GM21367 (cell line): ENCODE results near the gene TSC22D3.

Experiments
- ATAC-seq: cut with Tn5 transposase; IDR thresholded peaks from one replicate; pipeline ENCODE4 v1.9.1; 2021; ENCODE audit not compliant: unreplicated experiment

The TSC22D3 gene

GRCh38 chrX:107760304-107761077, 15.1 kb downstream of the TSC22D3 start:
- ATAC-seq: no peak

GRCh38 chrX:107758231-107758766, 17.3 kb downstream of the TSC22D3 start:
- no peak for ATAC-seq

GRCh38 chrX:107755721-107756120, 19.9 kb downstream of the TSC22D3 start:
- ATAC-seq: no peak

- ATAC-seq: no peak
These were observed 22.4 kb downstream of the TSC22D3 start for GRCh38 chrX:107753187-107753586.

DNA sequence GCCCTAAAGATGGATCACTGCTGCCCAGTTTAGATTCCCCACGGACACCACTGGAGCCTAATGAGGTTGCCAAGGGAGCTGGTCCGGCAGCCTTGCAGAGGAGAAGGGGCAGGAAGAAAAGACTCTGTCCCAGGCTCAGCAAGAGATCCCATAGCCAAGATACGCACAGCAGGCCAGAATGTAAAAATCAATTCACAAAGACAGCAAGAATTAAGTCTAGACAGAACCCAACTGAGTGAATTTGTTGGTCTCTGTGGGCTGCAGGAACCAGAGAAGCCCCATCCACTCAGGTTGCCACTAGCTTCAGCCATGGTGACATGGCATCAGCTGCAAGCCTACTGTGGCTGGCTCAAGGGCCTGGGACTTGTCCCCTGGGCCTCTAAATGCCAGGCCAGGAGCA, 22.9 kb downstream of the TSC22D3 start:
- no peak for ATAC-seq

DNA sequence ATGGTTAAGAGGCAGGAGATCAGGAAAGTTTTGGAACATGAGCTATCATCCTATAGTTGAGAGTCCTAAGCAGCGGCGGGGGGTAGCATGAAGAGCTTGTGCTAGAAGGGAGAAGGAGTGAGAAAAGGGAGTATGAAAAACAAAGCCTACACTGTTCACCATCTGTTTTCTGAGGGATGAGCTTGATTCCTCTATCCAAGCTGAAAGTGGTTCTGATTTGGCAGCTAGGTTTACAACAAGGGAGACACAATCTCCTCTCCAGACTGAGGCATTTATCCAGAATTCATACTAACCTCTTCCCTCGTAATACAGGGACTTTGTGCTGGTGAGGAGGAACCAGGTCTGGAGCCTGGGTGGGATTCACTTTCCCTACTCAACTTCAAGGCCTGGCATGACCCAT, 23.5 kb downstream of the TSC22D3 start:
- no peak for ATAC-seq

DNA sequence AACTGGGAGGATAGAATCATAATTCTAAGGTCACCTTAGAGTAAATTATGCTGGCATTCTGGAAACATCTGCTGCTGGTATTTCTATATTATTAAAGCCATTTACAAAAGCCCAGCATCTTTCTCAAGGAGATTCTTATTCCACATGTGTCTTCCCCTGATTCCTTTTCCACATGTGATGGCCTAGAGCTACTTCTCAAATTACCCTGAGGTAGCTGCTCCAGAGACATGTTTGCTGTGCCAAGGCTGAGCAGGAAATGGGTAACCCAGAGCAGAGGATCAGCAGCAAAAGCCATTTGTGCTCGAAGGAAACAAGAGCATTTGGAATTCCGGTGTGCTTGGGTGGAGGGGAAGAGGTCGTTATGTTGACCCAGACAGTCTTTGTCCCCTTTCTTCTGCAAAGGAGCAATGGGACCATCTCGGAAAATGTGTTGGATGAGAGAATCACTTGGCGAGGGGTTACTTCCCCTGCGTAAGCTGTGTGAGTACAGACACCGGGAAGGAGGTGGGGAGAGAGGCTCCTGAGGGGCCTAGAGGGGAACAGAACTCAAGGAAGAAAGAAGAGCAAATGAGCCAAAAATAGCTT, 24.6 kb downstream of the TSC22D3 start:
- ATAC-seq: no peak

- ATAC-seq: no peak
These were observed 25.3 kb downstream of the TSC22D3 start for GRCh38 chrX:107750263-107750662.

GRCh38 chrX:107748506-107748905, 27.1 kb downstream of the TSC22D3 start:
- ATAC-seq: no peak

- no peak for ATAC-seq
These were observed 27.9 kb downstream of the TSC22D3 start for GRCh38 chrX:107747596-107748161.

GRCh38 chrX:107744868-107745267, 30.7 kb downstream of the TSC22D3 start:
- ATAC-seq: no peak

DNA sequence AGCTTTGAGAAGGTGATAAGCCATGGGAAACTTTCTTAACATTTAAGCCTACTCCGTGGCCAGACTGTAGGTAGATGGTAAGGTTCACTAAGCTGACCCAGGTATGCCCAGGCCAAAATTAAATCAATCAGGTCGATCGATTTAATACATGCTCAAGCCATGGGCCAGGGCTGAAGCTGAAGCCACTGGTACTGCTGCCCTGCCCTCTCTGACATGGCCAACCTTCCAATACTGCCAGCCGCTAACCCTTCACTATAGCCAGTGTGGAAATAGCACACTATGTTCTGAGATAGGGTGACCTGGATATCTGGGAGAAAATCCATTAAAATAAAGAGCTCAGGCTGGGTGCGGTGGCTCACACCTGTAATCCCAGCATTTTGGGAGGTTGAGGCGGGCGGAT, 31.6 kb downstream of the TSC22D3 start:
- ATAC-seq: no peak

GRCh38 chrX:107742700-107743191, 32.8 kb downstream of the TSC22D3 start:
- no peak for ATAC-seq

DNA sequence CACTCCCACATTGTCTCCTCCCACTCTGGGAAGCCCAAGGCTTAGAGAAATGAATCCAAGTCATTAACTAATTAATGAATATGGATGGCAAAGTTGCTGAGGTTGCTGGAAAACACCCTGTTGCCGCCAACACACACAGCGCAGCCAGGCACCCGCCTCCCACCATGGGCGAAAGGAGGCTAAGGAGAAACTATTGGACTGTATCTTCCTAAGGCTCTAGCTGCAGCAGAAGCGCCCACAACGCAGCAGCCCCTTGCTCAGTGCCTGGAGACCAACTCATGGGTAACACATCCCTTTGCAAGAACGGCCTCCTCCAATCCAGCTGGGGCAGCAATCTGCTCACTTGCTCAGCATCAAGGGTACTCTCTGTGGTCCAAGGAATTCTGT, 34.2 kb downstream of the TSC22D3 start:
- no peak for ATAC-seq

DNA sequence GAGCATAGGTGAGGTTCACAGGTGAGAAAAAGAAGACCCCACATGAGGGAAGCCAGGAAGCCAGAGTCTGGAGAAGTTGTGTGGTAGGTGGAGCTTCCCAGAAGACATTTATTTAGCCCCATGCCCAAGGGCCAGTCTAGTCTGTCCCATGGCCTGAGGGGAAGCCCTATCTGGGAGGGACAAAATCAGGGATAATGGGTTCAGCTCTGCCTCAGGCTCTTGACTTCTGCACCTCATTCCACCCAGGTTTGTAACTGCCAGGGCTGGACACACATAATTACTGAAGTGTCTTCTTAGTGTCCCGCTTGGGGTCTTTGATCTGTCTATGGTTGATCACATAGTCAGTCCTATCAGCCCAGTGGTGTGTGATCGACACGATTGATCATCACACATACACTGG, 36.0 kb downstream of the TSC22D3 start:
- no peak for ATAC-seq

DNA sequence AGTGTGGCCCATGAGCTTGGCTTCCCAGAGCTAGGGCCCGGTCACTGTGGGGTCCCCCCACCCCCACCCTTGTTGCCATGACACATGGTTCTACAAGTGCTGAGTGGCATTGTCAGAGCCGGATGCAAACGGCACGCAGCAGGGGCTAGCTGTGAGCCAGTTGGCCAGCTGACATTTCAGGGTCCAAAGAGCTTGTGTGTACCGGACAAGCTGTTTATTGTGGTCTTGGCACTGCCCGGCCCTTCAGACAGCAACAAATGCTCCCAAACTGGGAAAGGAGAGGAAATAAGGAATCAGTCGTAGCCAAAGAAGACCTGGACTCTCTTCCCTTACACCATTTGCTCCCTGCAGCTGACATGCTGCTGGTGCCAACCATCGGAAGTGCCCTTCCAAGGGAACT, 36.8 kb downstream of the TSC22D3 start:
- ATAC-seq: no peak

DNA sequence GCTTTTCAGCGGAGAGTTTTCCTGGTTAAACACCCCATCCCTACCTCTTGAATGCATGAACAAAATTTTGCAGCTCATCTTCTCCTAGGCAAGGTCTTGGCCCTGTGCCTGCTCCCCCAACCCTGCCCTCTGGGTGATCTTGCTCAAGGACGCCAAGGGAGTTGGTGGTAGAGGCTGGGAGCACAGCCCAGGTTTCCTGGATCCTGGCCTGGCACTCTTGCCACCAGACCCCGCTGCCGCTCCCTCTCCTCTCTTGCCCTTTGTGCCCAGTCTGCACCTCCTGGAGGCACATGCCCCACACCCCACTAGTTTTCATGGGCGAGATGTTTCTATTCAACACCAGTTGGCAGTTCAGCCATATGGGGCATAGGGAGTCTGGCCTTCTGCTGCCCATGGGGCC, 37.3 kb downstream of the TSC22D3 start:
- no peak for ATAC-seq

DNA sequence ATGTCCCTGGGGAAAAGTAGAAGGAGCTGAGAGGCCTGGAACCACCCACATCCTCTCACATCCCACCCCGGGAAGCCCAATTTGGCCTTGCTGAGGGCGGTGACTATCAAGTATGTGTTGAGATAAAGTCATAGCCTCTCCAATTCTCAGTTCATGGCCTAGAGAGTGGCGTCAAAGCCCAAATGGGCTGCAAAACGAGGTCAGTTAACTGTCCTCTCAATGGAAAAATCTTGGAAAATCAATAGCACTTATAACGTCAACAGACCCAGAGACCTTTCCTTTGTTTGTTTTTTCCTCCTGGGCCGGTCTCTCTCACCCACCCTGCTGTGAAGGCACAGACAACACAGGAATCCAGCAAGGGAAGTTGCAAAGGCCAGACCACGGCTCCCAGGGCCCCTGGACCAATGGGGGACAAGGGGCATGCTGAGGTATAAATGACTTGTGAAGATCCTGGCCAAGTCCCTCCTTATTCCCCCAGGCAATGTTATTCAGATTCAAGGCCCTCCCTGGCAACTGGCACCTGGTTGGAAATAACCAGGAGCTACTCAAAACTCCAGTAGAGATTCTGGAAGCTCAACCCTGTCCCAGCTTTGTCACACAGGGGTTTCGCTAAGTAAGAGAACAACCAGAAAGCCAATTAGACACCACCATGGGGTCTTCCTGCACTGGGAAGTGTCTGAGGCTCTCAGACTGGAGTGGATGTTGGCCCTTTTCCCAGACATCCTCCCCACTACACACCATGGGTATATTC, 38.6 kb downstream of the TSC22D3 start:
- no peak for ATAC-seq

DNA sequence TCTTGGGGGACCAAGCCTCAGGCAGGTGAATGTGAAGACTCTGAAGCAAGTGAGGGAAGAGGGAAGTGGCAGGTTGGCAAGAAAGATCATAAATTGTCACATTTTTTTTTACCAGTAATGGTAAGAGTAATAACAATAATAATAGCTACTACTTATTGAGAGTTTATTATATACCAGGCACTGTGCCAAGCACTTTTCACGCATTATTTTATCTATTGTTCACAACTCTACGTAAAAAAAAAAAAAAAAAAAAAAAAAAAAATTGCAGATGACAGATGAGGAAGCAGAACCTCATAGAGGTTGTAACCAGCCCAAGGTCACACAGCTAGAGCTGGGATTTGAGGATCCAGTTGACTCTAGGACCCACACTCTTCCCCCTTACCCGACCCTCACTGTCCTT, 40.9 kb downstream of the TSC22D3 start:
- ATAC-seq: no peak

DNA sequence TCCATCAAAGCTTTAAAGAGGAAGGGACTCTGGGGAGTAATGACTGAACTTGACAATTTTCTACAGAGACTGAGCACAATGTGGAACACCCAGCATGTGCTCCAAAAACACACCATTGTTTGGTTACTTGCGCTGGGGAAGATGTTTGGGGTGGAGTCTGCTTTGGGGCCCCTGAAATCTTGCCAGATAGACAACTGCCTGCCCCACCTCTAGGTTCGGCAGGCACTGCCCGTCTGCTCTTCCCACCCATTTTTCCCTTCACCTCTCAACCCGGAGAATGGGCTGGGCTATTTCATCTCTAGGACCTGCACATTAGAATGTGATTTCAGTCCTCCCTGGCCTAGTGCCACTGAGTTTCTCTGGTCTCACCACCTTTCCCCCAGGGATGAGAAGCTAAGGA, 41.9 kb downstream of the TSC22D3 start:
- ATAC-seq: no peak

DNA sequence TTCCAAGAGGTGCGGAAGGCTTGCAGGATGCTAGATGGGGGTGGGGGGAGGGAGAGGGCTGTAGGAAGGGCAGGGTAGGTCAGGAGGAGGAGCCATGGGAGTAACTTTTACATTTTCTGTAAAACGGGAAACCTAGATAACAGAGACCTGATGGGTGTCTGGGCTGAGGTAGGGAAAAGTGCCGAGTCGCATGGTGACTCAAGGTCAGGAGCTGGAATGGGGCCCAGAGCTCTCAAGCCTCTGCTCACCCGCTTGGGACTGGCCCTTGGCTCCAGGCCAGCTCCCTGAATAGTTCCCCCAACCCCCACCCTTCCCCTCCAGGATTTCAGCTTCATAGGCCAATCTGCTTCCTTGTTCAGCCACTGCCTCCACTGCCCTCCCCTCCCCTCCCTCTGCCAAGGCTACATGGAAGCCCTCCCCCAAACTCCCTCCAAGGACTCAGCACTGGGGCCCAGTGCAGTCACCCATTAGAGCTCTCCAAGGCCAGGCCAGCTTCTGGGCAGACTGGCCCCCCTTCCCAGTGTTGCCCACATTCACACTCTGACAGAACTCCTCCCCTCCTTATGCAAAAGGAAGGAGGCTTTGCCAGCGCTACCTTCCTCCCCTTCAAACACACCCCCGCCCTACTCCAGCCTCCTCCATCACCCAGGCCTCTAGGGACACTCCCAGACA, 43.6 kb downstream of the TSC22D3 start:
- no peak for ATAC-seq
